ENCODE measurements around the gene CNOT11. TPM values are rescaled to one million over a fixed set of nuclear protein-coding genes. Genes with fewer than 3 reads are reported as not detected.

CNOT11 gene
- total RNA-seq, 1 donor from 2014 or later = 59.7 TPM

GRCh38 chr2:101291973-101292372, 39.3 kb downstream of the CNOT11 start:
- DNase-seq (no peak), ATAC-seq (ENCODE audit: low read depth) (no peak)
- TF ChIP-seq, protein P1, sequence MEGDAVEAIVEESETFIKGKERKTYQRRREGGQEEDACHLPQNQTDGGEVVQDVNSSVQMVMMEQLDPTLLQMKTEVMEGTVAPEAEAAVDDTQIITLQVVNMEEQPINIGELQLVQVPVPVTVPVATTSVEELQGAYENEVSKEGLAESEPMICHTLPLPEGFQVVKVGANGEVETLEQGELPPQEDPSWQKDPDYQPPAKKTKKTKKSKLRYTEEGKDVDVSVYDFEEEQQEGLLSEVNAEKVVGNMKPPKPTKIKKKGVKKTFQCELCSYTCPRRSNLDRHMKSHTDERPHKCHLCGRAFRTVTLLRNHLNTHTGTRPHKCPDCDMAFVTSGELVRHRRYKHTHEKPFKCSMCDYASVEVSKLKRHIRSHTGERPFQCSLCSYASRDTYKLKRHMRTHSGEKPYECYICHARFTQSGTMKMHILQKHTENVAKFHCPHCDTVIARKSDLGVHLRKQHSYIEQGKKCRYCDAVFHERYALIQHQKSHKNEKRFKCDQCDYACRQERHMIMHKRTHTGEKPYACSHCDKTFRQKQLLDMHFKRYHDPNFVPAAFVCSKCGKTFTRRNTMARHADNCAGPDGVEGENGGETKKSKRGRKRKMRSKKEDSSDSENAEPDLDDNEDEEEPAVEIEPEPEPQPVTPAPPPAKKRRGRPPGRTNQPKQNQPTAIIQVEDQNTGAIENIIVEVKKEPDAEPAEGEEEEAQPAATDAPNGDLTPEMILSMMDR (IDR thresholded peaks at IDR 0.05) = no peak
- Mint-ChIP-seq H3K9me3 (no peaks in the 10 kb centered on the region), H3K36me3 (ENCODE audit: low read depth) (peaks cover 62% of the 10 kb centered on the region), H3K4me3 (no peak overlapping the region), H3K4me1 (peaks cover 6% of the 10 kb centered on the region), H3K27me3 (no peaks in the 10 kb centered on the region), H3K27ac (no peak overlapping the region)
- intact Hi-C loops (cut with micrococcal nuclease) = no loop called here
- ChIA-PET CTCF (no interaction called here), POLR2A (no interaction called here)

DNA sequence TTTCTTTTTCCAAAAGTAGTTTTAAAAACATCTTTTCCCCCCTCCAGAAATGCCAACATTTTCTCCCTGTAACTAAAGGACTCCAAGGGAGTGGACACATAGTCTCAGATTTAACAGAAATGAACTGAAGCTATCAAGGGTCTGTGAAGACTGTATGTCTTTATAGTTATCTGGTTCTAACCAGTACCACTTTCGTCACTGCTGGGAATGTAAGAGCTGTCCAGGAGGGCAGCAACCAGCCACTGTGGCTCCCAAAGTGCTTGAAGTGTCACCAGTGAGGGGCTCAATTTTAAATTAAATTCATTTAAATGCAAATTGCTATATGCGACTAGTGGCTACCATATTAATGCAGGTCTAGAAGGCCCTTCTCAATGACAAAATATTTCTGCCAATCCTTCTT, 40.9 kb downstream of the CNOT11 start:
- peaks cover 11% of the 10 kb centered on the region for H3K4me1 Mint-ChIP-seq
- ATAC-seq (ENCODE audit: low read depth) = no peak
- H3K36me3 Mint-ChIP-seq (ENCODE audit: low read depth) = peaks cover 53% of the 10 kb centered on the region
- intact Hi-C loops (cut with micrococcal nuclease) = no loop called here
- no peaks in the 10 kb centered on the region for H3K9me3 Mint-ChIP-seq
- H3K4me3 Mint-ChIP-seq = no peak overlapping the region
- POLR2A ChIA-PET = no interaction called here
- H3K27me3 Mint-ChIP-seq = no peaks in the 10 kb centered on the region
- no peak for DNase-seq
- no peak overlapping the region for H3K27ac Mint-ChIP-seq
- TF ChIP-seq, protein P1 (IDR thresholded peaks at IDR 0.05) = no peak
- CTCF ChIA-PET = no interaction called here

DNA sequence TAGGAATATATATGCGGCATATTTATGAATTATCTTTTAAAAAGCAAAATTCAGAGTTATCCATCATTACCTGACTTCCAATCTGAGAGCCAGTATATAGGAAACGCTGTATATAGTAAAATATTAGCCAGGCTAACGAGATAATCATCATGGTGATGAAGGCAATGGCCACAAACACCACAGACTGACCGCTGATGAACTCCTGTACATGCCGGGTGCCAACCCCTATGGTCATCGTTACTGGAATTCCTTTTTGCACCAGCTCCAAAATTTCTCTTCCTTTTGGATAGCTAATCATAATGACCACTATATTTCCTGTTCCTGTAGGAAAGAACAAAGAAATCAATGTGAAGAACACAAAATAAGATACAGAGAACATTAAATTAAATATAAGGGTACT, 42.2 kb downstream of the CNOT11 start:
- POLR2A ChIA-PET = no interaction called here
- intact Hi-C loops (cut with micrococcal nuclease) = no loop called here
- Mint-ChIP-seq H3K4me1 (peaks cover 18% of the 10 kb centered on the region), H3K27ac (no peak overlapping the region), H3K36me3 (ENCODE audit: low read depth) (peaks cover 50% of the 10 kb centered on the region), H3K27me3 (no peaks in the 10 kb centered on the region), H3K4me3 (no peak overlapping the region), H3K9me3 (no peaks in the 10 kb centered on the region)
- DNase-seq = no peak
- TF ChIP-seq, protein P1 (IDR thresholded peaks at IDR 0.05) = no peak
- ATAC-seq (ENCODE audit: low read depth) = no peak
- CTCF ChIA-PET = no interaction called here

GRCh38 chr2:101295895-101296294, 43.2 kb downstream of the CNOT11 start:
- Mint-ChIP-seq H3K4me3 (no peak overlapping the region), H3K36me3 (ENCODE audit: low read depth) (peaks cover 49% of the 10 kb centered on the region), H3K9me3 (no peaks in the 10 kb centered on the region), H3K4me1 (peaks cover 27% of the 10 kb centered on the region), H3K27ac (no peak overlapping the region), H3K27me3 (no peaks in the 10 kb centered on the region)
- ChIA-PET POLR2A (no interaction called here), CTCF (no interaction called here)
- DNase-seq (no peak), ATAC-seq (ENCODE audit: low read depth) (no peak)
- TF ChIP-seq, protein P1 (IDR thresholded peaks at IDR 0.05) = no peak
- intact Hi-C loops (cut with micrococcal nuclease) = no loop called here

- H3K4me1 Mint-ChIP-seq = peaks cover 29% of the 10 kb centered on the region
- ATAC-seq (ENCODE audit: low read depth) (no peak), DNase-seq (no peak)
- TF ChIP-seq, protein P1 (IDR thresholded peaks at IDR 0.05) = no peak
- ChIA-PET POLR2A (interaction anchor here (0.6 kb wide), 1 partner anchor 106 kb away, joined by 3 read pairs; no protein-coding TSS in a partner anchor), CTCF (no interaction called here)
- H3K4me3 Mint-ChIP-seq = no peak overlapping the region
- intact Hi-C loops (cut with micrococcal nuclease) = no loop called here
- H3K9me3 Mint-ChIP-seq = no peaks in the 10 kb centered on the region
- H3K36me3 Mint-ChIP-seq (ENCODE audit: low read depth) = peaks cover 48% of the 10 kb centered on the region
- no peaks in the 10 kb centered on the region for H3K27me3 Mint-ChIP-seq
- no peak overlapping the region for H3K27ac Mint-ChIP-seq
These were observed 43.7 kb downstream of the CNOT11 start for GRCh38 chr2:101296371-101296770.

Measured in activated B cell treated with CpG ODN at 0.5 μM for 24 hours (primary cell).